Muscle layer of colon (tissue), 2 donors: ENCODE data around the gene ADCY4.

Source experiments
- H3K27ac ChIP-seq: one replicate; pipeline ENCODE4 v1.7.0; 2013; ENCODE audit warnings: low read depth, mild to moderate bottlenecking, low read length, moderate library complexity
- H3K27me3 ChIP-seq, 2 donors: one replicate each; pipeline ENCODE4 v1.7.0; 2013; ENCODE audit warnings: low read length in 2 of 2, mild to moderate bottlenecking in 2 of 2; ENCODE audit not compliant: insufficient read depth in 2 of 2, control insufficient read depth in 1 of 2
- H3K36me3 ChIP-seq: one replicate; pipeline ENCODE4 v1.7.0; 2013; ENCODE audit warnings: mild to moderate bottlenecking, low read length; ENCODE audit not compliant: insufficient read depth
- H3K4me1 ChIP-seq: one replicate; pipeline ENCODE4 v1.7.0; 2013; ENCODE audit warnings: mild to moderate bottlenecking, low read length; ENCODE audit not compliant: insufficient read depth
- H3K4me3 ChIP-seq, 2 donors: one replicate each; pipeline ENCODE4 v1.7.0; 2013; ENCODE audit warnings: low read length in 2 of 2, low read depth in 1 of 2, mild to moderate bottlenecking in 1 of 2, moderate library complexity in 1 of 2
- H3K9ac ChIP-seq: one replicate; pipeline ENCODE4 v1.7.0; 2013; ENCODE audit warnings: low read length
- H3K9me3 ChIP-seq: one replicate; pipeline ENCODE4 v1.7.0; 2013; ENCODE audit warnings: mild to moderate bottlenecking, low read length
- donor health status: abdominal sarcoma.
- donor health status: Adenocarcinoma of cecum.

Gene ADCY4

GRCh38 chr14:24334431-24335291 is at the start of gene ADCY4:
ADCY4 (minus strand) TSS chr14:24335071; CDS start chr14:24334652, 419 bp downstream.
- H3K4me1 ChIP-seq: peaks cover 35% of the 10 kb centered on the region
- no peaks in the 10 kb centered on the region for H3K9me3 ChIP-seq
- H3K9ac ChIP-seq: no peak within 1 kb of the TSS
- H3K4me3 ChIP-seq: peak within 1 kb of the TSS; percentile 25 to 35
- H3K27ac ChIP-seq: no peak within 1 kb of the TSS
- H3K27me3 ChIP-seq: peaks cover 39 to 41% of the 10 kb centered on the region in 2 donors
- no peaks in the 10 kb centered on the region for H3K36me3 ChIP-seq

GRCh38 chr14:24384169-24384568 is 49.3 kb upstream of the ADCY4 start:
- no peaks in the 10 kb centered on the region for H3K4me1 ChIP-seq
- no peak overlapping the region for H3K9ac ChIP-seq
- no peaks in the 10 kb centered on the region for H3K27me3 ChIP-seq
- H3K4me3 ChIP-seq: no peak overlapping the region
- H3K9me3 ChIP-seq: no peaks in the 10 kb centered on the region
- H3K27ac ChIP-seq: no peak overlapping the region
- no peaks in the 10 kb centered on the region for H3K36me3 ChIP-seq

- Histone ChIP-seq H3K27ac (no peak overlapping the region), H3K27me3 (no peaks in the 10 kb centered on the region), H3K9ac (no peak overlapping the region), H3K4me3 (no peak overlapping the region), H3K9me3 (no peaks in the 10 kb centered on the region), H3K4me1 (peaks cover 9% of the 10 kb centered on the region), H3K36me3 (no peaks in the 10 kb centered on the region)
Measured at GRCh38 chr14:24382064-24382371, 47.1 kb upstream of the ADCY4 start.

- Histone ChIP-seq H3K36me3 (peaks cover 4% of the 10 kb centered on the region), H3K4me1 (peaks cover 9% of the 10 kb centered on the region), H3K27me3 (no peaks in the 10 kb centered on the region), H3K9me3 (no peaks in the 10 kb centered on the region), H3K4me3 (no peak overlapping the region), H3K9ac (no peak overlapping the region), H3K27ac (no peak overlapping the region)
Measured at GRCh38 chr14:24381363-24382063, 46.6 kb upstream of the ADCY4 start.

GRCh38 chr14:24379907-24380730 is 45.2 kb upstream of the ADCY4 start:
- Histone ChIP-seq H3K9me3 (no peaks in the 10 kb centered on the region), H3K4me1 (peaks cover 9% of the 10 kb centered on the region), H3K27me3 (no peaks in the 10 kb centered on the region), H3K4me3 (no peak overlapping the region), H3K27ac (no peak overlapping the region), H3K36me3 (peaks cover 17% of the 10 kb centered on the region), H3K9ac (no peak overlapping the region)

GRCh38 chr14:24378981-24379906 is 44.4 kb upstream of the ADCY4 start:
- Histone ChIP-seq H3K36me3 (peaks cover 24% of the 10 kb centered on the region), H3K4me1 (peaks cover 9% of the 10 kb centered on the region), H3K27me3 (no peaks in the 10 kb centered on the region), H3K4me3 (no peak overlapping the region), H3K9me3 (no peaks in the 10 kb centered on the region), H3K9ac (no peak overlapping the region), H3K27ac (no peak overlapping the region)

- no peak overlapping the region for H3K4me3 ChIP-seq
- no peaks in the 10 kb centered on the region for H3K9me3 ChIP-seq
- H3K36me3 ChIP-seq: peaks cover 33% of the 10 kb centered on the region
- H3K27me3 ChIP-seq: no peaks in the 10 kb centered on the region
- H3K4me1 ChIP-seq: peaks cover 9% of the 10 kb centered on the region
- no peak overlapping the region for H3K9ac ChIP-seq
- H3K27ac ChIP-seq: no peak overlapping the region
Measured at GRCh38 chr14:24378327-24378726, 43.5 kb upstream of the ADCY4 start.

GRCh38 chr14:24377657-24378056 is 42.8 kb upstream of the ADCY4 start:
- no peak overlapping the region for H3K27ac ChIP-seq

GRCh38 chr14:24377126-24377525 is 42.3 kb upstream of the ADCY4 start:
- Histone ChIP-seq H3K4me3 (no peak overlapping the region), H3K4me1 (peaks cover 9% of the 10 kb centered on the region), H3K27ac (no peak overlapping the region), H3K9ac (no peak overlapping the region), H3K36me3 (peaks cover 36% of the 10 kb centered on the region), H3K27me3 (no peaks in the 10 kb centered on the region), H3K9me3 (no peaks in the 10 kb centered on the region)

More at GRCh38 chr14:24377657-24378056, 42.8 kb upstream of the ADCY4 start:
- H3K4me1 ChIP-seq: peaks cover 9% of the 10 kb centered on the region
- H3K4me3 ChIP-seq: no peak overlapping the region
- H3K9me3 ChIP-seq: no peaks in the 10 kb centered on the region
- peaks cover 36% of the 10 kb centered on the region for H3K36me3 ChIP-seq
- no peaks in the 10 kb centered on the region for H3K27me3 ChIP-seq
- H3K9ac ChIP-seq: no peak overlapping the region

GRCh38 chr14:24376448-24377070 is 41.7 kb upstream of the ADCY4 start:
- Histone ChIP-seq H3K4me3 (no peak overlapping the region), H3K36me3 (peaks cover 36% of the 10 kb centered on the region), H3K27ac (no peak overlapping the region), H3K9me3 (no peaks in the 10 kb centered on the region), H3K27me3 (no peaks in the 10 kb centered on the region), H3K4me1 (peaks cover 9% of the 10 kb centered on the region), H3K9ac (no peak overlapping the region)
